ENCODE measurements around the gene PPP1R9B. TPM values are rescaled to one million over a fixed set of nuclear protein-coding genes. Genes with fewer than 3 reads are reported as not detected.

The PPP1R9B gene
- total RNA-seq, 4 donors from 2014 or later: 24.9 to 35.9 (median 28.2) TPM

GRCh38 chr17:50163843-50164696 lies 13.6 kb upstream of the PPP1R9B start:
- WGBS, 2 donors: 55% methylated on average over 4 of the region's 11 CpGs; no CpG with 5 or more reads in 1 of the 2 donors
- peaks cover 6 to 50% (median 9%) of the 10 kb centered on the region in 3 donors for H3K4me1 ChIP-seq
- H3K27ac ChIP-seq: no peak overlapping the region
- H3K36me3 ChIP-seq: no peaks in the 10 kb centered on the region
- intact Hi-C loops (cut with DNase I): no loop called here
- TF ChIP-seq POLR2A (IDR thresholded peaks at IDR 0.05) (no peak), CTCF (IDR thresholded peaks at IDR 0.05) (no peak)
- DNase-seq: no peak
- no peaks in the 10 kb centered on the region for H3K9me3 ChIP-seq
- H3K4me3 ChIP-seq: no peak overlapping the region
- H3K27me3 ChIP-seq: peaks cover 0 to 5% (median 0%) of the 10 kb centered on the region in 4 donors

GRCh38 chr17:50162466-50163254 lies 12.2 kb upstream of the PPP1R9B start:
- 67 to 68% methylated on average over 8 of the region's 8 CpGs for WGBS, 2 donors
- DNase-seq: no peak
- H3K27me3 ChIP-seq: no peaks in the 10 kb centered on the region
- intact Hi-C loops (cut with DNase I): no loop called here
- TF ChIP-seq POLR2A (IDR thresholded peaks at IDR 0.05) (no peak), CTCF (IDR thresholded peaks at IDR 0.05) (no peak)
- H3K9me3 ChIP-seq: no peaks in the 10 kb centered on the region
- no peak overlapping the region for H3K4me3 ChIP-seq
- H3K27ac ChIP-seq: no peak overlapping the region
- peaks cover 3 to 37% (median 7%) of the 10 kb centered on the region in 3 donors for H3K4me1 ChIP-seq
- H3K36me3 ChIP-seq: no peaks in the 10 kb centered on the region

GRCh38 chr17:50161911-50162288 lies 11.4 kb upstream of the PPP1R9B start:
- Histone ChIP-seq H3K9me3 (no peaks in the 10 kb centered on the region), H3K4me3 (peak overlapping the region in 1 of 4 donors; percentile 79), H3K4me1 (peaks cover 3 to 32% (median 7%) of the 10 kb centered on the region in 3 donors), H3K27me3 (no peaks in the 10 kb centered on the region), H3K36me3 (no peaks in the 10 kb centered on the region), H3K27ac (peak overlapping the region in 2 of 4 donors; percentile 79 to 84)
- intact Hi-C loops (cut with DNase I): no loop called here
- 46 to 52% methylated on average over 16 of the region's 16 CpGs for WGBS, 2 donors
- DNase-seq: no peak
- TF ChIP-seq POLR2A (IDR thresholded peaks at IDR 0.05): no peak
- TF ChIP-seq CTCF (IDR thresholded peaks at IDR 0.05): no peak

GRCh38 chr17:50161023-50161910 lies 10.8 kb upstream of the PPP1R9B start:
- WGBS, 2 donors: 1 to 3% methylated on average over 15 to 19 of the region's 53 CpGs
- Histone ChIP-seq H3K27ac (peak overlapping the region; percentile 17 to 84 (median 76)), H3K27me3 (no peaks in the 10 kb centered on the region), H3K4me3 (peak overlapping the region; percentile 27 to 79 (median 53)), H3K9me3 (no peaks in the 10 kb centered on the region), H3K36me3 (no peaks in the 10 kb centered on the region), H3K4me1 (peaks cover 3 to 29% (median 7%) of the 10 kb centered on the region in 3 donors)
- intact Hi-C loops (cut with DNase I): no loop called here
- peak; percentile 65 for DNase-seq
- TF ChIP-seq CTCF (IDR thresholded peaks at IDR 0.05) (peak; percentile 90 to 98 (median 97)), POLR2A (IDR thresholded peaks at IDR 0.05) (peak in 2 of 4 donors; percentile 16 to 58)

All from esophagus squamous epithelium (tissue), 5 donors.